WTC11 (cell line): ENCODE data around the gene ACACA. TPM values are rescaled to one million over a fixed set of nuclear protein-coding genes. Genes with fewer than 3 reads are reported as not detected.

Experiments used
- ATAC-seq: fragments of 200-7000 bp; cut with Tn5 transposase; 2 replicates; pipeline ENCODE4 v1.10.0; 2021; ENCODE audit warnings: mild to moderate bottlenecking, moderate library complexity
- CTCF ChIA-PET: fragments of 300-600 bp; sonication (Branson Sonifier 250); formaldehyde crosslinking; loops from one replicate; lab custom pipeline; 2021; ENCODE audit warnings: antibody characterized with exemption; lab: Charles Lee
- POLR2A ChIA-PET: fragments of 350-600 bp; sonication (Branson Sonifier 250); formaldehyde crosslinking; loops from one replicate; lab custom pipeline; 2021; ENCODE audit warnings: antibody characterized with exemption; lab: Charles Lee
- DNase-seq: peaks from one replicate; pipeline ENCODE4 v3.0.0; 2021; ENCODE audit warnings: low spot score
- H3K27ac Mint-ChIP-seq: 2 replicates; pipeline ENCODE4 v1.8.0; 2021; ENCODE audit warnings: mixed read lengths
- H3K27me3 Mint-ChIP-seq: 2 replicates; pipeline ENCODE4 v1.8.0; 2021; ENCODE audit warnings: low read depth, mild to moderate bottlenecking, moderate library complexity, mixed read lengths
- H3K36me3 Mint-ChIP-seq: 2 replicates; pipeline ENCODE4 v1.8.0; 2021; ENCODE audit warnings: mixed read lengths
- H3K4me1 Mint-ChIP-seq: 2 replicates; pipeline ENCODE4 v1.8.0; 2022; ENCODE audit warnings: mixed read lengths
- H3K4me3 Mint-ChIP-seq: 2 replicates; pipeline ENCODE4 v1.8.0; 2021; ENCODE audit warnings: mild to moderate bottlenecking, moderate library complexity, mixed read lengths
- H3K9me3 Mint-ChIP-seq: 2 replicates; pipeline ENCODE4 v1.8.0; 2021; ENCODE audit warnings: mixed read lengths
- ARID4B ChIP-seq: sonication (generic); formaldehyde crosslinking; IDR thresholded peaks from 2 replicates; pipeline ENCODE4 v1.8.0; 2023; ENCODE audit warnings: missing genetic modification reagents, mild to moderate bottlenecking, borderline replicate concordance
- ATF2 ChIP-seq: sonication (generic); formaldehyde crosslinking; IDR thresholded peaks from 2 replicates; pipeline ENCODE4 v1.8.1; 2022; ENCODE audit warnings: low read depth, missing genetic modification reagents, borderline replicate concordance
- CREM ChIP-seq: sonication (generic); formaldehyde crosslinking; IDR thresholded peaks from 2 replicates; pipeline ENCODE4 v1.8.1; 2022; ENCODE audit warnings: mild to moderate bottlenecking, missing genetic modification reagents, moderate library complexity
- CTCF ChIP-seq: fragments of 200-600 bp; IDR thresholded peaks from 2 replicates; pipeline ENCODE4 v1.8.0; 2022; ENCODE audit warnings: antibody characterized with exemption
- ELF4 ChIP-seq: sonication (generic); formaldehyde crosslinking; IDR thresholded peaks from 2 replicates; pipeline ENCODE4 v1.8.1; 2022; ENCODE audit warnings: low read depth, mild to moderate bottlenecking, moderate library complexity, missing genetic modification reagents
- ESRRA ChIP-seq: sonication (generic); formaldehyde crosslinking; IDR thresholded peaks from 2 replicates; pipeline ENCODE4 v1.8.1; 2022; ENCODE audit warnings: mild to moderate bottlenecking, missing genetic modification reagents, borderline replicate concordance
- FOXK1 ChIP-seq: sonication (generic); formaldehyde crosslinking; IDR thresholded peaks from 2 replicates; pipeline ENCODE4 v1.8.0; 2022; ENCODE audit warnings: mild to moderate bottlenecking, moderate library complexity, missing genetic modification reagents
- GRHL2 ChIP-seq: fragments of 250-450 bp; sonication (Bioruptor Pico); IDR thresholded peaks from 2 replicates; pipeline ENCODE4 v1.8.0; 2022; ENCODE audit warnings: mild to moderate bottlenecking, moderate library complexity; ENCODE audit not compliant: insufficient replicate concordance, severe bottlenecking
- GTF2I ChIP-seq: fragments of 250-450 bp; sonication (Bioruptor Pico); conservative IDR thresholded peaks from 2 replicates; pipeline ENCODE4 v1.4.0; 2021; ENCODE audit warnings: mild to moderate bottlenecking
- JAZF1 ChIP-seq: fragments of 250-450 bp; sonication (Bioruptor Pico); IDR thresholded peaks from 2 replicates; pipeline ENCODE4 v1.9.0; 2021; ENCODE audit warnings: moderate library complexity, mild to moderate bottlenecking, inconsistent platforms
- MAX ChIP-seq: sonication (generic); formaldehyde crosslinking; IDR thresholded peaks from 2 replicates; pipeline ENCODE4 v1.8.0; 2022; ENCODE audit warnings: mild to moderate bottlenecking, missing genetic modification reagents
- MLX ChIP-seq: sonication (generic); formaldehyde crosslinking; IDR thresholded peaks from 2 replicates; pipeline ENCODE4 v1.8.1; 2023; ENCODE audit warnings: mild to moderate bottlenecking, missing genetic modification reagents, moderate library complexity
- MXD4 ChIP-seq: fragments of 250-450 bp; sonication (Bioruptor Pico); IDR thresholded peaks from 2 replicates; pipeline ENCODE4 v1.8.0; 2021; ENCODE audit warnings: mild to moderate bottlenecking, moderate library complexity, borderline replicate concordance
- NFATC4 ChIP-seq: fragments of 250-450 bp; sonication (Bioruptor Pico); IDR thresholded peaks from 2 replicates; pipeline ENCODE4 v1.9.0; 2021; ENCODE audit warnings: mild to moderate bottlenecking
- NR2C2 ChIP-seq: sonication (generic); formaldehyde crosslinking; IDR thresholded peaks from 2 replicates; pipeline ENCODE4 v1.8.0; 2022; ENCODE audit warnings: mild to moderate bottlenecking, missing genetic modification reagents
- SMAD4 ChIP-seq: sonication (generic); formaldehyde crosslinking; IDR thresholded peaks from 2 replicates; pipeline ENCODE4 v1.8.0; 2022; ENCODE audit warnings: mild to moderate bottlenecking, missing genetic modification reagents
- SP1 ChIP-seq: sonication (generic); formaldehyde crosslinking; conservative IDR thresholded peaks from 2 replicates; pipeline ENCODE4 v1.8.1; 2022; ENCODE audit warnings: missing genetic modification reagents
- TP53 ChIP-seq: sonication (generic); formaldehyde crosslinking; IDR thresholded peaks from 2 replicates; pipeline ENCODE4 v1.8.1; 2023; ENCODE audit warnings: mild to moderate bottlenecking, missing genetic modification reagents
- ZBTB43 ChIP-seq: sonication (generic); formaldehyde crosslinking; IDR thresholded peaks from 2 replicates; pipeline ENCODE4 v1.8.1; 2023; ENCODE audit warnings: mild to moderate bottlenecking, missing genetic modification reagents
- ZNF138 ChIP-seq: sonication (generic); formaldehyde crosslinking; conservative IDR thresholded peaks from 2 replicates; pipeline ENCODE4 v1.8.1; 2022; ENCODE audit warnings: mild to moderate bottlenecking, moderate library complexity, missing genetic modification reagents
- ZNF219 ChIP-seq: sonication (generic); formaldehyde crosslinking; IDR thresholded peaks from 2 replicates; pipeline ENCODE4 v1.8.0; 2023; ENCODE audit warnings: missing genetic modification reagents, mild to moderate bottlenecking, borderline replicate concordance
- ZNF281 ChIP-seq: sonication (generic); formaldehyde crosslinking; IDR thresholded peaks from 2 replicates; pipeline ENCODE4 v1.8.0; 2023; ENCODE audit warnings: mild to moderate bottlenecking, missing genetic modification reagents
- ZNF416 ChIP-seq: fragments of 250-450 bp; sonication (Bioruptor Pico); IDR thresholded peaks from 2 replicates; pipeline ENCODE4 v1.9.0; 2021; ENCODE audit warnings: mild to moderate bottlenecking, inconsistent platforms
- ZNF671 ChIP-seq: fragments of 250-450 bp; sonication (Bioruptor Pico); IDR thresholded peaks from 2 replicates; pipeline ENCODE4 v1.8.0; 2021; ENCODE audit warnings: mild to moderate bottlenecking
- ZSCAN18 ChIP-seq: fragments of 250-450 bp; sonication (Bioruptor Pico); IDR thresholded peaks from 2 replicates; pipeline ENCODE4 v2.1.2; 2022; ENCODE audit warnings: mild to moderate bottlenecking, moderate library complexity
- total RNA-seq: library from RNA; stranded (reverse); gene quantifications from 3 replicates; pipeline ENCODE4 v1.2.3, GENCODE V29; 2021

The ACACA gene
- total RNA-seq, 1 experiment from 2014 or later = 167 TPM

GRCh38 chr17:37218849-37219248 lies 187.8 kb downstream of the ACACA start (continued):
- TF ChIP-seq ATF2 (no peak), ZNF416 (CRISPR knock-in tag) (no peak), GRHL2 (no peak), CREM (CRISPR knock-in tag) (no peak), ELF4 (CRISPR knock-in tag) (no peak), ARID4B (no peak), MXD4 (no peak)

- Mint-ChIP-seq H3K36me3 (peaks cover 11% of the 10 kb centered on the region; the same call in 1 of the 2 replicates), H3K9me3 (no peaks in the 10 kb centered on the region), H3K27ac (peak overlapping the region; percentile 87), H3K4me1 (peaks cover 28% of the 10 kb centered on the region), H3K4me3 (no peak overlapping the region), H3K27me3 (no peaks in the 10 kb centered on the region)
- DNase-seq = no peak
- ATAC-seq = no peak
- ChIA-PET POLR2A (no interaction called here), CTCF (interaction anchor here (1.0 kb wide), 1 partner anchor 20 kb away, joined by 8 read pairs; no protein-coding TSS in a partner anchor)
- no peak for TF ChIP-seq NFATC4 (CRISPR knock-in tag)
- TF ChIP-seq JAZF1 (CRISPR knock-in tag) = no peak
- TF ChIP-seq FOXK1 (CRISPR knock-in tag) = no peak
- TF ChIP-seq MLX = no peak
- no peak for TF ChIP-seq CTCF
- no peak for TF ChIP-seq ZNF671 (CRISPR knock-in tag)
- TF ChIP-seq ZNF138 (CRISPR knock-in tag) = no peak
- TF ChIP-seq ZNF219 = no peak
- TF ChIP-seq MAX = no peak
- TF ChIP-seq ZBTB43 (CRISPR knock-in tag) = no peak
- no peak for TF ChIP-seq NR2C2 (CRISPR knock-in tag)
- TF ChIP-seq SMAD4 (CRISPR knock-in tag) = no peak
- TF ChIP-seq ZSCAN18 = no peak
- TF ChIP-seq ESRRA = no peak
- no peak for TF ChIP-seq TP53 (CRISPR knock-in tag)
- TF ChIP-seq SP1 (CRISPR knock-in tag) = no peak
- no peak for TF ChIP-seq ZNF281 (CRISPR knock-in tag)
- TF ChIP-seq GTF2I = no peak
Observed at GRCh38 chr17:37214416-37214815, 192.2 kb downstream of the ACACA start.
